K562 (cell line): ENCODE data around the gene UBA7.

Experiments
- CBX3 ChIP-seq, 2 experiments: IDR thresholded peaks; 1 replicate in 1 of 2; 2 replicates in 1 of 2; pipeline ENCODE4 v1.6.1; 2012; ENCODE audit warnings: inconsistent platforms in 2 of 2, low read length in 2 of 2, borderline replicate concordance in 1 of 2, control low read depth in 1 of 2
- CTBP1 ChIP-seq: fragments of 450-650 bp; IDR thresholded peaks from 2 replicates; pipeline ENCODE4 v1.6.1; 2016; ENCODE audit warnings: borderline replicate concordance
- CTCF ChIP-seq, 3 experiments: IDR thresholded peaks in 2 of 3; conservative IDR thresholded peaks in 1 of 3; 2 replicates each; pipeline ENCODE4 v1.5.1; 2011 to 2012; ENCODE audit warnings: low read length in 3 of 3, mild to moderate bottlenecking in 3 of 3, control low read depth in 2 of 3, improper control_type of control experiment in 1 of 3, inconsistent platforms in 1 of 3, low read depth in 1 of 3, mixed read lengths in 1 of 3, moderate library complexity in 1 of 3; ENCODE audit not compliant: insufficient read depth in 2 of 3
- E4F1 ChIP-seq: fragments of 250-450 bp; sonication (Bioruptor Pico); IDR thresholded peaks from 2 replicates; pipeline ENCODE4 v1.5.0; 2021; ENCODE audit warnings: mild to moderate bottlenecking, borderline replicate concordance
- FOXP4 ChIP-seq: sonication (generic); formaldehyde crosslinking; IDR thresholded peaks from 2 replicates; pipeline ENCODE4 v1.8.0; 2022; ENCODE audit warnings: mild to moderate bottlenecking, missing genetic modification reagents, borderline replicate concordance
- HDAC1 ChIP-seq, 2 experiments: fragments of 450-650 bp; IDR thresholded peaks; 2 replicates each; pipeline ENCODE4 v1.6.1; 2016 to 2017; ENCODE audit warnings: inconsistent platforms in 1 of 2, mild to moderate bottlenecking in 1 of 2, moderate library complexity in 1 of 2
- KDM2B ChIP-seq: fragments of 250-450 bp; sonication (Bioruptor Pico); IDR thresholded peaks from 2 replicates; pipeline ENCODE4 v1.8.0; 2021; ENCODE audit warnings: mild to moderate bottlenecking, moderate library complexity
- MED1 ChIP-seq: sonication (generic); formaldehyde crosslinking; IDR thresholded peaks from 2 replicates; pipeline ENCODE4 v1.8.1; 2023; ENCODE audit warnings: missing genetic modification reagents, borderline replicate concordance
- REST ChIP-seq, 2 experiments: fragments of 450-650 bp; formaldehyde crosslinking in 1 of 2; IDR thresholded peaks; 2 replicates each; pipeline versions ENCODE4 v1.4.0 to v1.6.1; 2014 to 2020; ENCODE audit warnings: mild to moderate bottlenecking in 2 of 2, borderline replicate concordance in 1 of 2, low read depth in 1 of 2
- SMAD1 ChIP-seq: fragments of 150-350 bp; IDR thresholded peaks from 2 replicates; pipeline ENCODE4 v1.6.1; 2014; ENCODE audit warnings: low read length, low read depth; ENCODE audit not compliant: partially characterized antibody
- SP1 ChIP-seq: sonication (generic); formaldehyde crosslinking; IDR thresholded peaks from 2 replicates; pipeline ENCODE4 v1.8.1; 2022; ENCODE audit warnings: mild to moderate bottlenecking, missing genetic modification reagents
- TCF7 ChIP-seq: sonication (generic); IDR thresholded peaks from 2 replicates; pipeline ENCODE4 v1.6.1; 2016; ENCODE audit warnings: antibody characterized with exemption, borderline replicate concordance
- ZNF655 ChIP-seq: fragments of 250-450 bp; sonication (Bioruptor Pico); IDR thresholded peaks from 2 replicates; pipeline ENCODE4 v1.5.0; 2021

GRCh38 chr3:49831341-49831740 is 17.6 kb upstream of the UBA7 start:
- TF ChIP-seq ZNF655 (no peak), HDAC1 (IDR thresholded peaks at IDR 0.05) (no peak), CTCF (IDR thresholded peaks at IDR 0.05 in 2 of 3, conservative IDR thresholded peaks at IDR 0.05 in 1 of 3; ENCODE audit: insufficient read depth in 2 of 3, low read depth in 1 of 3, low read length in 3 of 3) (no peak), MED1 (no peak), E4F1 (CRISPR knock-in tag) (no peak), CBX3 (IDR thresholded peaks at IDR 0.05; ENCODE audit: borderline replicate concordance in 1 of 2, low read length in 2 of 2) (no peak), KDM2B (CRISPR knock-in tag) (no peak), SP1 (CRISPR knock-in tag) (no peak), REST (IDR thresholded peaks at IDR 0.05; ENCODE audit: borderline replicate concordance) (no peak), REST (CRISPR knock-in tag; IDR thresholded peaks at IDR 0.05; ENCODE audit: low read depth) (no peak), CTBP1 (no peak), TCF7 (no peak), SMAD1 (no peak), FOXP4 (no peak)
